ENCODE results near the gene DYSF. TPM values are rescaled to one million over a fixed set of nuclear protein-coding genes. Genes with fewer than 3 reads are reported as not detected.

The DYSF gene
- total and polyA plus RNA-seq, 2 donors (not counting 3 experiments of a cell fraction or from before 2014, with no cell fraction given): 50.9 to 152 TPM

DNA sequence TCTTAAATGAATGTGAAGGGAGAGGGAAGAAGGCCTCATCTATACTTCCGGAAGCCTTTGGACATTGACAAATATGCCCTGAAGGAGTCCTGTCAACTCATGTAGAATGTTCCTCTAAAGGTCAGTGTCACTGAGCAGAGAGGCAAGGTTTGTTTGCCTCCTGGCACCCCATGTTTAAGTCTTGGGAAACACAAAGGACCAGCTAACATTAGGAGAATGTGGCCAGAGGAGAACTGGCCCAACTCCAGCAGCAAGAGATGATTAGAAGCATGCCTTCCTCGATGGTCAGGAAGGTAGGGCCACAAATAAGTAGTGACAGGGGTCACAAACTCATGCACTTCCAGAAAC lies 5.7 kb downstream of the DYSF start:
- TF ChIP-seq EZH2 (IDR thresholded peaks at IDR 0.05; ENCODE audit: borderline replicate concordance, low read depth, low read length, severe bottlenecking) (no peak), GATA2 (IDR thresholded peaks at IDR 0.05; ENCODE audit: insufficient read depth, insufficient read length, low read depth, low read length) (no peak), FOS (IDR thresholded peaks at IDR 0.05; ENCODE audit: borderline replicate concordance, insufficient read depth, low read length) (no peak), MYC (IDR thresholded peaks at IDR 0.05; ENCODE audit: low read depth, low read length) (no peak), POLR2AphosphoS5 (IDR thresholded peaks at IDR 0.05; ENCODE audit: insufficient read depth, low read depth, low read length) (no peak), POLR2A (IDR thresholded peaks at IDR 0.05; ENCODE audit: low read depth, low read length) (no peak), JUN (IDR thresholded peaks at IDR 0.05; ENCODE audit: borderline replicate concordance, insufficient read depth, insufficient read length, low read depth) (no peak)
- TF ChIP-seq, protein P1, sequence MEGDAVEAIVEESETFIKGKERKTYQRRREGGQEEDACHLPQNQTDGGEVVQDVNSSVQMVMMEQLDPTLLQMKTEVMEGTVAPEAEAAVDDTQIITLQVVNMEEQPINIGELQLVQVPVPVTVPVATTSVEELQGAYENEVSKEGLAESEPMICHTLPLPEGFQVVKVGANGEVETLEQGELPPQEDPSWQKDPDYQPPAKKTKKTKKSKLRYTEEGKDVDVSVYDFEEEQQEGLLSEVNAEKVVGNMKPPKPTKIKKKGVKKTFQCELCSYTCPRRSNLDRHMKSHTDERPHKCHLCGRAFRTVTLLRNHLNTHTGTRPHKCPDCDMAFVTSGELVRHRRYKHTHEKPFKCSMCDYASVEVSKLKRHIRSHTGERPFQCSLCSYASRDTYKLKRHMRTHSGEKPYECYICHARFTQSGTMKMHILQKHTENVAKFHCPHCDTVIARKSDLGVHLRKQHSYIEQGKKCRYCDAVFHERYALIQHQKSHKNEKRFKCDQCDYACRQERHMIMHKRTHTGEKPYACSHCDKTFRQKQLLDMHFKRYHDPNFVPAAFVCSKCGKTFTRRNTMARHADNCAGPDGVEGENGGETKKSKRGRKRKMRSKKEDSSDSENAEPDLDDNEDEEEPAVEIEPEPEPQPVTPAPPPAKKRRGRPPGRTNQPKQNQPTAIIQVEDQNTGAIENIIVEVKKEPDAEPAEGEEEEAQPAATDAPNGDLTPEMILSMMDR (IDR thresholded peaks at IDR 0.05; ENCODE audit: extremely low read depth in 1 of 2, insufficient read depth in 1 of 2, low read depth in 1 of 2, low read length in 2 of 2): no peak
- TF ChIP-seq, protein P2, sequence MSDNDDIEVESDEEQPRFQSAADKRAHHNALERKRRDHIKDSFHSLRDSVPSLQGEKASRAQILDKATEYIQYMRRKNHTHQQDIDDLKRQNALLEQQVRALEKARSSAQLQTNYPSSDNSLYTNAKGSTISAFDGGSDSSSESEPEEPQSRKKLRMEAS (IDR thresholded peaks at IDR 0.05; ENCODE audit: insufficient read depth, insufficient read length): no peak
- intact Hi-C loops (cut with micrococcal nuclease): loop anchor here (5.0 to 10.0 kb wide), 3 partner anchors 127 to 162 kb away; partner anchors contain the start of gene ZNF638
- Histone ChIP-seq H3K4me3 (replicated peaks in 1 of 3; ENCODE audit: insufficient read depth in 1 of 3, low read depth in 1 of 3, low read length in 3 of 3) (no peak overlapping the region), H3K9ac (replicated peaks; ENCODE audit: extremely low read depth, insufficient read depth, low read length) (no peak overlapping the region), H3K4me2 (ENCODE audit: insufficient read depth, low read length) (no peak overlapping the region), H3K9me3 (replicated peaks; ENCODE audit: control insufficient read depth, insufficient read depth, low read length) (no peaks in the 10 kb centered on the region), H3K27me3 (ENCODE audit: control insufficient read depth in 2 of 2, insufficient read depth in 2 of 2, low read length in 2 of 2) (no peaks in the 10 kb centered on the region), H3K4me1 (ENCODE audit: control insufficient read depth, extremely low read depth, insufficient read depth, low read length) (peaks cover 69% of the 10 kb centered on the region), H2AFZ (ENCODE audit: low read depth, low read length) (no peak overlapping the region), H3K79me2 (ENCODE audit: control insufficient read depth, insufficient read depth, low read length) (no peaks in the 10 kb centered on the region), H3K27ac (ENCODE audit: insufficient read depth, low read depth, low read length) (no peak overlapping the region), H3K36me3 (ENCODE audit: control insufficient read depth in 2 of 2, extremely low read depth in 1 of 2, insufficient read depth in 2 of 2, low read length in 2 of 2) (no peaks in the 10 kb centered on the region), H3K9me1 (replicated peaks; ENCODE audit: control insufficient read depth, extremely low read depth, insufficient read depth, low read length) (no peaks in the 10 kb centered on the region), H4K20me1 (replicated peaks; ENCODE audit: control insufficient read depth, extremely low read depth, insufficient read depth, low read length) (no peaks in the 10 kb centered on the region)
- ChIA-PET POLR2A (interaction anchor here (0.6 kb wide), 1 partner anchor 18 kb away, joined by 5 read pairs; no protein-coding TSS in a partner anchor), CTCF (interaction anchor here (0.9 to 19.5 kb wide), 3 partner anchors 15 to 159 kb away, joined by 3 to 670 read pairs (median 47); no protein-coding TSS in a partner anchor)
- BruUV-seq (replicated peaks): no TSS peak
- no peak for DNase-seq (ENCODE audit: low read depth, low spot score)
- dilution Hi-C loops (cut with MboI; ENCODE audit: extremely low pct_ligation_motif_present, low sequenced_read_pairs): no loop called here
- no peak for FAIRE-seq

Data from endothelial cell of umbilical vein (primary cell).